IPS DF 4.7 (cell line): ENCODE results near the gene ASTN2.

Experiments used
- DNase-seq: peaks from one replicate; pipeline ENCODE4 v3.0.0-alpha.2; 2013; ENCODE audit warnings: low spot score; ENCODE audit errors: extremely low read depth

ASTN2 gene

DNA sequence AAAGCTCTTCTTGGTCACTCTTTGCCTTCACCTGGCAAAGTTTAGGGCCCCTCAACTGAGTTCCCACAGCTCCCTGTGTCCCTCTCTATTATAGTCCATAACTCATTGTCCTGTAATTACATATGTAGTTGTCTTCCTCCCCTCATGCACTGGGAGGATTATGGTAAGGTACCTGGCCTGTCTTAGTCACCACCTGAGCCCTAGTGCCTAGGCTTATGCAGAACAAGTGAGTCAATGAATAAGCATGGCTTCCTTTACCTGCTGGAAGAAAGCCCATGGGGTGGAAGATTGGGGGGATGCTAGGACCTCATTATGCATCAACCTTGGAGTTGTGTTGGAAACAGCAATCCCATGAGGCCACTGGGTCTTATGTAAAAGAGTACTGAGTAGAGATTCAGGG lies 915.4 kb downstream of the ASTN2 start:
- DNase-seq = no peak

DNA sequence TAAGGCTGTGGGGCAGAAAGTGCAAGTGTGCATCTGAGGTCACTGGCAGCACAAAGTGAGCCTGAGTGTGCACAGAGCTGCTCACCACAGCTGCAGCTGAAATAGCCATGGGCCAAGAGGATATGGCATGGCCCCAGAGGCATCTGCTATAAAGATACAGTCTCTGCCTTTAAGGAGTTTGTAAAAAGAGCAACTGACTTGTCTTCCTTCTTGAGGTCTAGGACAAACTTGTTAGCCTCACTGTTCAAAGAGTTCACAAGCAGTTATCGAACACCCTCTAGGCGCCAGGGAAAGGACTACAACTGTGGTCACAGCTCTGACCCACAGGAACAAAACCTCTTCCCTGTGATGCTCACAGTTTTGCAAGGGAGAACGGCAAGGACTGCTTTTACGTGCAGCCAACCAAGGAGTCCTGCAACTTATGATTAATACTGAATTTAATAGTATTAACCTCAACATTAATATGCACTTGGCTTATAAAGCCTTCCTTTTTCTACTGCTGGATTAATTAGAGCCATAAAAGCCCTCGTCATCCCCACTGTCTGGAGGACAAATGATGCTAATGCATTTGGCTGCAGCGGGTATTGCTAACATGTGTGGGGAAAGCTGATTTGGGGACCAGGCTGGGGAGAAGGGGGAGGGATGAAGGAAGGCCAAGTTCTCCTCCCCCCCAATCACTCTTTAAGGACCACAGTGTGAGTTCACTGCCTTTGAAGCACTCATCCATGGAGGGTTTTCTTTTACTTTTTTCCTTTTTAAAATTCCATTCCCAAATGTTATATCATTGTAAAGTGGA lies 917.6 kb downstream of the ASTN2 start:
- no peak for DNase-seq

DNA sequence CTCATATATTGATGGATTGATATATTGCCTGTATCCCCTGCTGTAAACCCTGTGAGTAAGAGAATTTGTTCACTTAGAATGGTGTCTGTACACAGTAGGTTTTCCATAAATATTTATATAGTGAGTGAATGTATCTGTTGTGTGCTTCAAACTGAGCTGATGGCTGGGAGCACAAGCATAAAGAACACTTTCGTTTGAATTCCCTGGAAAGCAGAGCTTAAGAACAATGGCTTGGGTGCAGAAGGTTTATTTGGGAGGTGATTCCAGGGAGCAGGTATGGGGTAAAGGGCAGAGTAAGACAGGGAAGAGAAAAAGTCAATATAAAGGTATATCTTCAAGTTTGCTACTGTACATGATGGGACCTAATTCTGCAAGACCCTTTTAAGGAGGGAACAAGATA lies 918.7 kb downstream of the ASTN2 start:
- no peak for DNase-seq

DNA sequence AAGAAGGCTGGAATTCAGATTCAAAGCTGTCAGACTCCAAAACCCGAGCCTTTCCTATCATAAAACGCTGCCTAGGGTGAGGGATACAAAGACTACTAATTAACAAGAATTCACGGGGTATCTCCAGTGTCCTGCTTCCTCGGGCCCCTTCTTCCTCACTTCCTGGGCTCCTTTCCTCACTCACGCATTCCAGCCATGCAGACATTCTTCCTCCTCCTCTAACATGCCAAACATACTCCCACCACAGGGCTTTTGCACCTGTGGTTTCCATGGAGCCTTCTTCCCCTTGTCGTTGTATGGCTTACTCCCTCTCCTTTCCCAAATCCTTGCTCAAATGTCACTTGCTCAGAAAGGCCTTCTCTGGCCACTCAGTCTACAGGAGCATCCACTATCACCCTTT lies 919.1 kb downstream of the ASTN2 start:
- DNase-seq = no peak

DNA sequence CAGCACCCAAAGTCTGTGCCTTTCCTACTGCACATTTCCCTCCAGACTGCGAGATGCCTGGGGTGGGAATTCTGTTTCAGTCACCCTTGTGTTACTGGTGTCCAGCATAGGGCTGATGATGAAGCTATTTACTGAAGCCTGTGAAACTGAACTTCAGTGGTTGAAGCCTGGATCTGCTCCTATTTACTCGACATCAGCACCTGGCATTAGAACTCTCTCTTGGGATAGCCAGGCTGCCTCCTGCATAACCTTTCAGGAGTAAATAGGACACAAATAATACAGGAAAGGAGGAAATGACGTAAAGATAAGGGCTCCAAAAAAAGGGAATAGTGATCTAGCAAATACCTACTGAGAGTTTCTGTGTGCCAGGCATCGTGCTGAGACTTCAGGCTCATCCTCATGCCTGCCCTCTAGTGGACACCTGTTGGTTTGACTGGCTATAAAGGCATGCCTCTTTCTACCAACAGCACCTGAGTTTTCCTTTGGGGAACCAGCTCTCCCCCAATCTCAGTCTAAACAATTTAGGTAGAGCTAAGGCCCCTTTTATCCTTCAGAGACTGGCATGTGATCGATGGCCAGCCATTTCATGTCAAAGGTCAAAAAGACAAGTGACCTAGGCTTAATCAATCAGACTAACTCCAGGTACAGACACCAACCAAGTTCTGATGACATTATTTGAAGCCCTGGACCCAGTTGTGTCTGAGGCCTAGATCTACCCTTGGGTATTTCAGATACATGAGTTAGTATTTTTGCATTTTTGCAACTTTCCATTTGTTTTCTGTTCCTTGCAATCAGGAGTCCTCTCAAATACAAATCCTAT lies 919.8 kb downstream of the ASTN2 start:
- DNase-seq = peak; percentile 49

DNA sequence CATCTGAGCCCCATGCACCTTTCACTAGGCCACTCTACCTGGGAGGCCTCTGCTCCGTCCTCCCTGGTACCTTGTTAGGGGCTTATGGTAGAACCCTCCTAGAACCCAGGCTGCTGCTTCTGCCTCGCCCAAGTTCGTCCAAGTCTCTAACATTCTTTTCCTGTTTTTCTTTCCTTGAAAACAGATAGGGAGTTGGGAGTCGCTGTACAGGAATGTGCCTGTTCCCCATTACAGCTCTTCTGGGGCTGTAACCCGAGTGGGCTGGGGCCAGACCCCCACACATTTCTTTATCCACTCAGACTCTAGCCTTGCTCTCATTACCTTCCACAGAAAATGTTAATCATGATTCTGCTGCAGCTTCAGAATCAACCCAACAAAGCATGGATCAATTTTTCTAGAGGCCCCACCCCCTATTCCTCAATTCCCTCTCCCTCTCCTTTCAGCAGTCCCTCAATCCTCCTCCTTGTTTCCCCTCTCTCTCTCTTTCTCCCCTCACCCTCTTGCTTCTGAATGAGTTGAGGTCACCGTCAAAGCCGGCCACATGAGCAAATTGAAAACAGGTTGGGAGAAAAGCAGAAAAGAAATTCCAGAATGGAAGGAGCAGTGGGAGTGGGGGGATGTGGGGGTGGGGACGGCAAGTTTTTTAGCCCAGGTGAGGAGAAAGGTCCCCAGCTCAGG lies 921.5 kb downstream of the ASTN2 start:
- DNase-seq = no peak

DNA sequence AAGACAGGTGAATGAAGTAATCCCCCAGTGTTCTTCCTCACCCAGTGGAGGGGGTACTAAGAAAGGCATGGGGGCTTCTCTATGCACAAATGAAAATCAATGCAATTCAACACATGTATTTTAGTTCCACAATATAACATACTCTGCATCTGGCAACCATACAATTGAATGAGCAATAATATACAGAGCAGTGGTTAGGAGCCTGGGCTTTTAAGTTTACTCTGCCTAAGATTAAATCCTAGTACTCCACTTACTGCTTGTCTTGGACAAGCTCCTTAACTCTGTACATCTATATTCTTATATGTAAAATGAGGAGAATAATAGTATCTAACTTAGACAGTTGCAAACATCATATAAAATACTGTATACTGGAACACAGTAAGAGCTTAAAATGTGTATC lies 923.2 kb downstream of the ASTN2 start:
- no peak for DNase-seq

DNA sequence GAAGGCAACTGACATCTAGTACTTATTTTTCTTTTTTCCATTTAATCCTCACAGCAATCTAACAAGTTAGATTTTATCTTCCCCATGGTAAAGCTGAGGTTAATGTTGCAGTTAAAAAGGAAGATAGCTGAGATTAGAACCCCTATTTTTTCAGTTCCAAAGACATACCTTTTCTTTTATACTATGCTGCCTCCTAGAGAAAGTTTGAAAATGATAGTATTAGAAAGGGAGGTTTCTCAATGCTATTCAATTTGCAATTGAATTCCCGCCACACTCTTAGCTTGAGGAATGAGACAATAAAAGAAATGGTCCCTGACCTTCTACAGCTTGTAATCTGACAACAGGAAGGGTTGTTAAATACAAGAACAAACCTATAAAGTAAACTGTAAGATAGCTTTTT lies 923.6 kb downstream of the ASTN2 start:
- DNase-seq = no peak

DNA sequence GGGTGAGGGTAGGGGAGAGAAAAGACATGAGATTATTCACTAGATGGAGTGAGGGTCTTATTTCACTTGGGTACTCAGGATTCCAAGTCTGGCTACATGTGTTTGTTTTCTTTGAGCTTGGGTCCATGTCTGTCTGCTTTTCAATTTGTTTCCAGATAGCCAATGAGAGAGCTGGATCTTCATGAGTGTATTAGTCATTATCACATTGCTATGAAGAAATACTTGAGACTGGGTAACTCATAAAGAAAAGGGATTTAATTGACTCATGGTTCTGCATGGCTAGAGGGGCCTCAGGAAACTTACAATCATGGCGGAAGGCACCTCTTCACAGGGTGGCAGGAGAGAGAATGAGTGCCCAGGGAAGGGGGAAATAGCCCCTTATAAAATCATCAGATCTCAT lies 924.5 kb downstream of the ASTN2 start:
- no peak for DNase-seq

DNA sequence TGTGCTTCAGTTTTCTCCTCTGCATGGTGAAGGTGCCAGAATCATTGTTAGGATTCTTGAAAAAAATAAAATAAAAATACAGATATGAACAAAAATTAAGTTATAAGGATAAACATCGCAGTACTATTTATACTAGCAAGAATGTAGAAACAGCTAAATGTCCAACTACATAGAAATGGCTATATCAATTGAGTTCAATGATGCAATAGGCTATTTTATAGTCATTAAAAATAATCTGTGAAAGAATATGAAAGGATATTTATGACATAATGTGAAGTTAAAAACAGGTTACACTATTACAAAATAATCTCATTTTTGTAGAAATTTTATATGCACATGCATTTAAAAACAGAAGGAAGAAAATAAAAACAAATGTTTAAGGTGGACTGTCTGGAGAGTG lies 926.5 kb downstream of the ASTN2 start:
- DNase-seq = no peak

DNA sequence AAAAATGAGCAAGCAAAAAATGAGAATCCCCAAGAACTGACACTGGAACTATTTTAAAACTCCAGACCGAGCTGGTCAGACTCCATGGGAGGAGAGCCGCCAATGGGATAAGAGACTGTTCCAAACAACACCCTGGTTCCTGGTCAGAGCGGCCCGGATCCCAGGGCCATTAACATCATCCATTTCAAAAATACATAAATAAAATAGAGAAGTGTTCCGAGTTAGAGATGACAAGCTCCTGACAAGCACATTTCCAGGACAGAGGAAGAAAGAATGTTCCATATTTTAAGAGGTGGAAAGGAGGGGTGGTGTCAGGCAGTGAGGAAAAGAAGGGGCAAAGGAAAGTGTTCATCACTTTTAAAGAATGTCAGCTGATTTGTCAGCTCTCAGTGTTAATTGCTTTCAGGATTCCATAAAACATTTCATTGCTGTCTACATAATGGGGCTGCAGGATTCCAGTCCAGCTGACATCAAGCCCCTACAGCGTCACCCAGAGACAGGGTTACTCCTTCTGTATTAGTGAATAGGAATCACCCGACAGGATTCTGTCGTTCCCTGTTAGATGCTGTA lies 930.3 kb downstream of the ASTN2 start:
- DNase-seq = no peak

DNA sequence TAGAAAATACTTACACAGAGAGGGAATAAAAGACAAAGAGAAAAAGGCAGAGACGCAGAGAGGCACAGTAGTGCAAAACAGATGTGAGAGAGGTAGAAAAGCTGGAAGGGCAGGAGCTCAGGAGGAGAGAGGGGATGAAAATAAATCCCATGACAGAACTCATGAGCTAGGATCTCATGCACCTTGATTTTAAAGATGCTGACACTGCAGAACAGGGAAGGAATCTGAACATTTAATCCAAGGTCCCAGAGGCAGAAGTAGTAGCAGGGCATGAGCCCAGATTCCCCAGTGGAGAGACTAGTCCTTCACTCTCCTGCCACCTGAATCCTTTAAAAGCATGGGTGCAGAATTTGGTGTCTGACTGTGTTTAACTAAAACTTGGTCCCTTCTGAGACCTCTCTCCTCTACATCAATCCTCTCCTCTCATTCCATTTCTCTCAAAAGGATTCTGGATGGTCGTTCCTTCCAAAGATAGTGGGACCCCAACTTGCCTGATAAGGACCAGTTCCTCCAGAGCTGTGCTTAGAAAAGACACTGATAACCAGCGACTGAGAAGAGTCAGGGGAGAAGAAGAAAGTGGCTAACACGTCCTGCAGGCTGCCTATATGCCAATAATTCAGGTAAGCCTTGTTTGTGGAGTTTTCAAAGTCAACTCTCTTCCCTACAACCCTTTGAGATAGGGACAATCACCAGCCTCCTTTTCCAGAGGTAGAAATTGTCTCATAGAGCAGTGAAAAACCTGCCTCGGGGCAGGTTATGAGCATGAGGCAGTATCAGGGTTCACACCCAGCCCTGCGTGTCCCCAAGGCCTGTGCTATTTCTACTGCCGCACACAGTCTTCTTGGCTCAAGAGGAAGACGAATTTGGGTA lies 931.0 kb downstream of the ASTN2 start:
- DNase-seq = no peak

DNA sequence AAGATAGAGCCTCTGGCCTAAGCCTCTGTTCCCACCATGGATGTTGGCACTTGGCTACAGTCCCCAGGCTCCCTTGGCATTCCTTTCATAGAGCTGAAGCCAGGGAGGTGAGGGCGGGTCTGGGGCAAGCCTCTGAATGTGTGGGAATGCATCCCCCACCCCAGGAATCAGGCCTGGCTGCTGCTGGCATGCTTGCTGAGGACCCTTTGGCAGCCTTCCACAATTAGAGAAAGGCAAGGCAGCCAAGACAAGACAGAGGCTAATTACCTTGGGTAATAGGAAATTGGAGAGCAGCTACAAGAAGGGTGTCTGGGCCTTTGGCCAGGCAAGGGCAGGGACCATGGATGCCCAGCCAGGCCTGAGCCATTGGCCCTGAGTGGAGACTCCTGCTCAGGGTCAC lies 932.1 kb downstream of the ASTN2 start:
- DNase-seq = no peak

DNA sequence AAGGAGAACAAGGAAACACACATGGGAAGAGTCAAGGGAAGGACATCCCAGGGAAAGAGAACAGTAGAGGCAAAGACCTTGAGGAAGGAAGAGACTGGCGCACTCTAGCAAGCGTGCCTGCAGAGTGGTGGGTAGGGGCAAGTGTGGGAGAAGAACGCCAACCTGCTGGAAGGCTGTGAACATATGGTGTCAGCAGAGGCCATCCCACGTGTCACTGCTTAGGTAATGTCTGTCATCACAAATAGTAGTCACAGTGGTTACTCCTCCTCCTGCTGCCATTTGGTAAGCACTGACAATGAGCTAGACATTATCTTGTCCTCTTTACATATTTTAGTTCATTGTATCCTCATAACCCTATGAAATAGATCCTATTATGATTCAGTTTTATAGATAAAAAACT lies 934.2 kb downstream of the ASTN2 start:
- DNase-seq = no peak

DNA sequence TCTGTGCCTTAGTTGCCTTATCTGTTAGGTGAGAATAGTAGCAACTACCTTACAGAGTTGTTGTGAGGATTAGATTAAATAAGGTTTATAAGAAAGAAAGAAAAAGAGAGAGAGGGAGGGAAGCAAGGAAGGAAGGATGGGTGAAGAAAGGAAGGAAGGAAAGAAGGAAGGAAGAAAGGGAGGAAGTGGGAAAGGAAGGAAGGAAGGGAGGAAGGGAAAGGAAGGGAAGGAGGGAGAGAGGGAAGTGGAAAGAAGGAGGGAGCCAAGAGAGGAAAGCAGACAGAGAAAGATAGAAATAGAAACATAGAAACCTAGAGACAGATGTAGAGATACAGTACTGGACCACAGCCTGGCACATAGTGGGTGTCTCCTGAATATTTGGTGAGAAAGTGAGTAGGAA lies 934.9 kb downstream of the ASTN2 start:
- DNase-seq = no peak

DNA sequence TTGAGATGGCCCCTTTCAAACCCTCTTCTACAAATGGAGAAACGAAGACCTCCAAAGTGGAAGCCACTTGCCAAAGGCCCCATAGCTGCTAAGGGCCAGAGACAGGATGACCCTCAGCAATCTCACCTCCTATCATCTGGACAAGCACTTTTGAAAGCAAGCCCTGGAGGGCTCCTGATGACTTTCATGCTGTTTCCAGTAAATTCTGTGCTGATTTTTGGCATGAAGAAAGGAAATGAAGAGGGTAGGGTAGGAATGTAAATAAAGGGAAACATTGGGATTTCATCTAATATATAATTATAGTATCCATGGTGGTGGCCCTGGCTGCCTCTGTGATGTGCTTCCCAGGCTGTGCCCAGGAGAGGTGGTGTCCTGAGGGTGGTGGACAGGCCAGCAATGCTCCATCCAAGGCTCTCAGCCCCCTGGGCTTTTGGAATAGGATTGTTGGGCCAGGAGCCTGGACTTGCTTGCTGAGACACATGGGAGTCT lies 935.8 kb downstream of the ASTN2 start:
- no peak for DNase-seq

DNA sequence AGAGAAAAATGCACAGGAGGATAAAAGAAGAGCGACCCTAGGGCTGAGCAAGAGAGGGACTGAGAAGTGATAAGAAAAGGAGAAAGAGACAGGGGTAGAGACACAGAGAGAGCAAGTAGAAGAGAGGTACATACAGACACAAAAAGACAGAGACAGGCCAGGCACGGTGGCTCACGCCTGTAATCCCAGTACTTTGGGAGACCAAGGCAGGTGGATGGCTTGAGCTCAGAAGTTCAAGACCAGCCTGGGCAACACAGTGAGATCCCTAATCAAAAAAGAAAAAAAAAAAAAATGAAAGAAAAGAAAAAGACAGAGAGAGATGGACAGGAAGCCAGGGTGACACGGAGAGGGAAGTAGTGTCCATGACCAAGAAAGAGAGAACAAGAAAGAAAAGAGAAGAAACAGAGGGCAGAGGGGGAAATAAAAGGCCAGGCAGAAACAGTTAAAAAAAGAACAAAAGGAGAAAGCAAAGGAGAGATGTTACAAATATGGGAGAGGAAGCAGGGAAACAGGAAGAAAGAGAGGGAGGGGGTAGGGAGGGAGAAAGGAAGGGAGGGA lies 937.2 kb downstream of the ASTN2 start:
- no peak for DNase-seq

DNA sequence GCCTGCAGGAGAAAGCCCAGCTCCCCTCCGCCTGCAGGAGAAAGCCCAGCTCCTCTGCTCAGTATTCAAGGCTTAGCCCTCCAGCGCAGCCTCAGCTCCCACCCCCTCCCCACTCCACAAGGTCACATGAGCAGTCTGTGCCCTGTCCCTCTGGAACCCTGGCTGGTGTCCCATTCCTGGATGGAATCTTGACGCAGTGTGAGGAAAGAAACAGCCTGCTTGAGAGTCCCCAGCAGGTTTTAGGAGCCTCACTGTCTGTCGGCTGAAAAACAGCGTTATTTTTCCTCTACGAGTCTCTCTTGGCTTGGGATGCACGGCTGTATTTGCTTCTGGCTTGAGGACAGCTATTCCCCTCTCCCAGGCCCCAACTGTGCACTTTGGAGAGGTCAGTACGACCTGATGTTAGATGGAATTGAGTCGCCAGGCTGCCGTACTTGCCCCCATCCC lies 937.9 kb downstream of the ASTN2 start:
- DNase-seq = no peak

DNA sequence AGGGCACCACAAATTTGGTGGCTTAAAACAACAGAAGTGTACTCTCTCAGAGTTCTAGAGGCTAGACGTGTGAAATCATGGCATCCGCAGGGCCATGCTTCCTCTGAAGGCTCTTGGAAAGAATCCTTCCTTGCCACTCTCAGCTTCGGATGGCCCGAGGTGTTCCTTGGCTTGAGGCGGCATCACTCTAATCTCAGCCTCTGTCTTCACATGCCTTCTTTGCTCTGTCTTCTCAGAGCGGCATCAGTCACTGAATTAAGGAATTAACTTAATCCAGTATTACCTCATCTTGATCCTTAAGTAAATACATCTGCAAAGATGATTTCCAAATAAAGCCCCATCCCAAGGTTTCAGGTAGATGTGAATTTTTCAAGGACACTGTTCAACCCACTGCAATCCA lies 938.9 kb downstream of the ASTN2 start:
- no peak for DNase-seq

DNA sequence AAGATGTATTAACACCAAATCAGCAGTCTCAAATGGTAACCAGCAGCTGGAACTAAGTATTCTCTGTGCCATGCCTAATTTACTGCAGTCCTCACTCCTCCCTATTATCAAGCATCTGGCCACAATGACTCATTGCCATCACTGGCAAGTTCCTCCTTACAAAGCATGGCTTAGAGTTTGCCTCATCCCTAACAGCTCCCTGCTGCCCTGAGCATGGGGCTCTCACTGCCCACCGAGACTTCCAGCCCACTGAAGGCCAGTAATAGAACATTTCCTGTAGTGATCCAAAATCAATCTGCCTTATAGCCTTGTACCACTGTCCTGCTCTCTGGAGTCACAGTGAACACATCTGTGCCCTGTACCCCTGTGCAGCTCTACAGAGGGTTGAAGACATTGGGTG lies 939.7 kb downstream of the ASTN2 start:
- DNase-seq = no peak
